Activated CD8-positive, alpha-beta memory T cell treated with anti-CD3 and anti-CD28 coated beads, Interleukin-2, amount 50 U/mL, for 24 hours (primary cell): ENCODE measurements around the gene WFIKKN1.

Experiments used
- DNase-seq: peaks from one replicate; pipeline ENCODE4 v3.0.0-alpha.2; 2020; ENCODE audit errors: extremely low read depth

WFIKKN1 gene

DNA sequence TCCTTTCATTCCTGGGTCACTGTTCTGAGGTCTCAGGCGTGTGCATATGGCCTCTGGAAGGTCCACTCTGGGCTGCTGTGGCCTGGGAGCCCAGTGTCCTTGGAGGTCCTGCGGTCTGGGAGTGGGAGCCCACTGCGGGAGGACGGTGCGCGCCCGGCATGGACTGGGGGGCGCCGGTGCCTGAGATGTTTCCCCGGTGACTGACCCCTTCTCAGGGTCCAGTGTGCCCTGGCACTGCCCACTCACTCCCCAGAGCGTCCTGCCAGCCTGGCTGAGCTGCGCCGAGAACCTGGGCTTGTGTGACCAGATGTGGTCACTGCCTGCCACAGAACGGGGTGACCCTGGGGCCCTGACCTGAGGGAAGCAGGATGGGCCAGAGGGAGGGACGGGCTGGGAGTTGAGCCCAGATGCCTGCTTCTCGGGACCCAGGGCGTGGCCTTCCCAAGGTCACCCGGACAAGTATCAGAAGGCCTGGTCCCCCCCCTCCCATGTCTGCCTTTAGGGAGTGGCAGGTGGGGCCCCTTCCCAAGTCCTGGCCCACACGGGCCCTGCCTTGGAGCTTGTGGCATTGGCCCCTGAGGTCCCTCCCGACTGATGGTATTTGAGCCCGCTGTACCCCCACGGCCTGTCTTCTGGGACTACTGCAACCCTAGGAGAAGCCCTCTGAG is 43.6 kb downstream of the WFIKKN1 start:
- no peak for DNase-seq

DNA sequence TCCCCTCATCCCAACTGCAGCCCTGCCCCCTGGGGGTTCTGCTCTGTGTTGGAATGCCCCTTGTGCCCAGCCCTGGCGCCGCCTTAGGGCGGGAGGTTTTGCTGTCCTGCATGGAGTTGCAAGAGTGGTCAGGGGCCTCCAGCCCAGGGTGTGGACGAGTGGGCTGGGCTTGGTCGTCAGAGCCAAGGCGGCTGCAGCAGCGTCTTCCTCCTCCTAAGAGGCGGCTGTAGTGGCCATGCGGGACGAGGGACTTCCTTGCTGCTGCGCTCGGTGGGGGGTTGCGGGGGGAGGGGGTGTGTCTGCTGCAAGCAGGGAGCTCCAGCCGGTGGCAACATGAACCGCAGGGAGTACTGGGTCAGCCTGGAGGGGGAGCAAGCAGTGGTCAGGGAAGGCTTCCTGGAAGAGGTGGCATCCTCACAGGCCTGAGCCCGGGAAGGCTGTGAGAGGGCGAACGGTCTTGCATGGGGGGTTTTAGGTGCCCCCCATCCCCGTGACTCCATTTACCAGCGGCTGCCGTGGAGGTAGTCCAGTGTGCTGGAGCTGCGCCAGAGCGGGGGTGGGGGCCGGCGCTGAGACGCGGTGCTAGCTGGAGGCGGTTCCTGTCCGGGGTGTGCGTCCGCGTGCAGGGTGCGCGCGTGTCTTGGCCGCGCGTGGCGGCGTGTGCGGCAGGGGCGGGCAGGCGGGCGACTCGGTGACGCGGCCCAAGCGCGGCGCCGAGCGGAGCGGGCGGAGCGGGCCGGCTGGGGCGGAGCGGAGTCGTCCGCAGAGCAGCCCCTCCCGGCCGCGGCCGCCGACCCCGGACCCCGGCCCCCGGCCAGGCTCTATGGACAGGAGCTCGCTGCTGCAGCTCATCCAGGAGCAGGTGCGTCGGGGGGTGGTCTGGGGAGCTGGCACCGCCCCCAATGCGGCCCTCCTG is 44.4 kb downstream of the WFIKKN1 start, which contains the start of gene RHBDL1:
Gene RHBDL1, plus strand, starts transcription at position 704 of the 916 bp plus-strand sequence. Its CDS starts 120 bp downstream, at position 824.
- DNase-seq = no peak

DNA sequence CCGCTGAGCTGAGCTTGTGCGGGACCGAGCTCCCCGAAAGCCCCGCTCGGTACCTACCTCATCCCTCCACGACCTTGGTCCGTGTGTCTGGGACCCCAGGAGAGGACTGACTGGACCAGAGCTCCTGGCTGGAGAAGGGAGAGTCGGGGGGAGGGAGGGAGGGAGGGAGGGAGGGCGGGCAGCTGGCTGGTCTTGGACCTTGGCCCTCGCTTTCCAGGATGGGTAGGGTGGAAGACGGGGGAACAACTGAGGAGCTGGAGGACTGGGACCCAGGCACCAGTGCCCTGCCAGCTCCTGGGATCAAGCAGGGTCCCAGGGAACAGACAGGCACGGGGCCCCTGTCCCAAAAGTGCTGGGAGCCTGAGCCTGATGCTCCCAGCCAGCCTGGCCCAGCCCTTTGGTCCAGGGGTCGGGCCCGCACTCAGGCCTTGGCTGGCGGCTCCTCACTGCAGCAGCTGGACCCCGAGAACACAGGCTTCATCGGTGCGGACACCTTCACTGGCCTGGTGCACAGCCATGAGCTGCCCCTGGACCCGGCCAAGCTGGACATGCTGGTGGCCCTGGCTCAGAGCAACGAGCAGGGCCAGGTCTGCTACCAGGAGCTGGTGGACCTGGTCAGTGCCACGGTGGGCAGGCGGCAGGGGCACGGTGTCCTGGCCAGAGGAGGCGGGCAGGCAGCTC is 45.2 kb downstream of the WFIKKN1 start:
- DNase-seq = no peak

DNA sequence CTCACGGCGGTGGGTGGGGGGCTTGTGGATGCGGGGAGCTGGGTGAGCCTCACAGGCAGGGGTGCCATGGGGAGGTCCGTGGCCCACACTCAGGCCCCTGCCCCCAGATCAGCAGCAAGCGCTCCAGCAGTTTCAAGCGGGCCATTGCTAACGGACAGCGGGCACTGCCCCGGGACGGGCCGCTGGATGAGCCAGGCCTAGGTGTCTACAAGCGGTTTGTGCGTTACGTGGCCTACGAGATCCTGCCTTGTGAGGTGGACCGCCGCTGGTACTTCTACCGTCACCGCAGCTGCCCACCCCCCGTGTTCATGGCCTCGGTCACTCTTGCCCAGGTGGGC is 45.7 kb downstream of the WFIKKN1 start:
- DNase-seq = no peak

DNA sequence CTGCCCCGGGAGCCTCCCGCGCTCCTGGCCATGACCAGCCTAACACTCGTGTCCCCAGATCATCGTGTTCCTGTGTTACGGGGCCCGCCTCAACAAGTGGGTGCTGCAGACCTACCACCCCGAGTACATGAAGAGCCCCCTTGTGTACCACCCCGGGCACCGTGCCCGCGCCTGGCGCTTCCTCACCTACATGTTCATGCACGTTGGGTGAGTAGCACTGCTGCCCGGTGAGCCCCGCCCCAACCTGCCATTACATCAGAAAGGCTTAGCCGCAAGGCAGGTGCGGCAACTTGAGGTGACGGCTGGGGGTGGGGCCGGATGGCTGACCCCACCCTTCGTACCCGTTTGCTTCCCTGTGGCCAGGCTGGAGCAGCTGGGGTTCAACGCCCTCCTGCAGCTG is 46.1 kb downstream of the WFIKKN1 start:
- DNase-seq = no peak

DNA sequence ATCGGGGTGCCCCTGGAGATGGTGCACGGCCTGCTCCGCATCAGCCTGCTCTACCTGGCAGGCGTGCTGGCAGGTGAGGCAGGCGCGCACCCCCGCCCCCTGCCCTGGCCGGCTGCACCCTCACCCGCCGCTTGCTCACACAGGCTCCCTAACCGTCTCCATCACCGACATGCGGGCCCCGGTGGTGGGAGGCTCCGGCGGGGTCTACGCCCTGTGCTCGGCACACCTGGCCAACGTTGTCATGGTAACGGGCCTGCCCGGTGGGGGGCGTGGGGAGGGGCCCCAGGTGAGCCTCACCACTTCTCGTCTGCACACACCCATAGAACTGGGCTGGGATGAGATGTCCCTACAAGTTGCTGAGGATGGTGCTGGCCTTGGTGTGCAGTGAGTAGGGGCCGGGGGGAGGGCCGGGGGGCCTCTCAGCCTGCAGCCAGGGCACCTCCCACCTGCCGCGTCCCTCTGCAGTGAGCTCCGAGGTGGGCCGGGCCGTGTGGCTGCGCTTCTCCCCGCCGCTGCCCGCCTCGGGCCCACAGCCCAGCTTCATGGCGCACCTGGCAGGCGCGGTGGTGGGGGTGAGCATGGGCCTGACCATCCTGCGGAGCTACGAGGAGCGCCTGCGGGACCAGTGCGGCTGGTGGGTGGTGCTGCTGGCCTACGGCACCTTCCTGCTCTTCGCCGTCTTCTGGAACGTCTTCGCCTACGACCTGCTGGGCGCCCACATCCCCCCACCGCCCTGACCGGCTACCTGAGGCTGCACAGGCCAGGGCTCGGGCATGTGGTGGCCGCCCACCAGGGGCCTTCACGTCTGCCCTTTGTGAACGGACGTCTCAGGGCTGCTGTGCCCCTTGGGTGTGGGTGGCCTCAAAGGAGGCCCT is 46.8 kb downstream of the WFIKKN1 start:
- no peak for DNase-seq

DNA sequence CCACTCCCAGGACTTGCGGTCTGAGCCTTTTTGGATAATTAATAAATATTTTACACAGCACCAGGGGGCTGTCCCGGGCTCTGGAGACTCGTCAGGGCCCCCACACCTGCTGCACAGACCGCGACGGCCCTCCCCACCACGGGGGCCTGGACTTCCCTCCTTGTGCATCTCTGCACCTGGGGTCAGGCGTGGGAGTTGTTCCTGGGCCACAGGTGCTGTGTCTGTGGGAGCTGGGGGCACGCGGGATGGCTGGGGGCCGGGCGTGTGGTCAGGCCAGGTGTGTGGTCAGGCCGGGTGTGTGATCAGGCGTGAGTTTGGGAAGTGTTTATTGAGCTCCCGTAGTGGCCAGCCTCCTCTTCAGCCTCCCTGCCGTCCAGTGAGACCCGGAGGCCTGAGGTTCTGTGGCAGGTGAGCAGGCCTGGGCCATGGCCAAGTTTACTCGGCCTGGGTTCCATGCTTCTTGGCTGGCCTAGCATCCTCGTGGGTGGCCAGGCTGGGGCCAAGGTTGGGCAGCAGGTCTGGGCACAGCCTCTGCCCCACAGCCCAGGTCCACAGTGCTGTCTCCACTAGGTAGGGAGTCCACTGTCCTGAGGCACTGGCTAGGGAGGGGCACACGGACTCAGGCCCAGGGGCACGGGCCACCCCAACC is 47.5 kb downstream of the WFIKKN1 start:
- DNase-seq = no peak

DNA sequence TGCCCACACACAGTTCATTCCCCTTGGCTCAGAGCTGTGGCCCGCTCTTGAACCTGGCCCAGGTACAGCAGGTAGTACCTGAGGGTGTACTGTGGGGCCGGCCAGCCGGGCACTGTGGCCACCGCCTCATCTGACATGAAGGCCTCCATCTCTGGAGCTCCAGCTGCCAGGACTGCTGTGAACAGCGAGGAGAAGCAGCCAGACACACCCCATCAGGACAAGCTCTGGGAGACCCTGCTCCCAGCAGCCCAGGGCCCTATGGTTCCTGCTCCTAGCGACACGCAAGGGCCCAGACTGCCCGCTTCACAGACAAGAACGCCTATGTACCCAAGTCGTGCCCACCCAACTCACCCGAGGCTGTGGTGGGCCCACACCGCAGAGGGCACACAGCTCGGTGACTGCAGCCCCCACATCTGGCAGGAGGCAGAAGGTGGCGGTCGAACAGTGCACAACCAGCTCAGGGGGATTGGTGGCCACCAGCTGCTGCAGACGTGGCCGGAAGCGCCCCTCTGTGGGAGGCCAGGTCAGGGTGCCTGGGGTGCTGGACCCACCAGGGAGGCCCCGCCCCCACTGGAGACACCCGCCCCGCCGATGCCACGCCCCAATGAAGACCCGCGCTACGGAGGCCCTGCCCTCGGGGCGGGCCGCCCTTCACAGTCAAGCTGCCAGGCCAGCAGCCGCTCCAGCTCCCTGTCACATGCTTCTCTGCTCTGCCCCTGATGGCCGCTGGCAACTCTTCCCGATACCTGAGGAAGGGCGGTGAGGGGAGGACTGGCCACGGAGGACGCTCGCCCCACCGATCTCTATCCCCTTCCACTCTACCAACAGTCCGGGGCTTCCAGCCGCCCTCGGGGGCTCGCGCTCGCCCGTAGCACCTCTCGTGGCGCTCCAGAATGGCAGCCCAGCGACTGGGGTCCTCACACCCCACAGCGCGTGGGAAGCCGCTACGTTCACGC is 48.4 kb downstream of the WFIKKN1 start:
- no peak for DNase-seq

DNA sequence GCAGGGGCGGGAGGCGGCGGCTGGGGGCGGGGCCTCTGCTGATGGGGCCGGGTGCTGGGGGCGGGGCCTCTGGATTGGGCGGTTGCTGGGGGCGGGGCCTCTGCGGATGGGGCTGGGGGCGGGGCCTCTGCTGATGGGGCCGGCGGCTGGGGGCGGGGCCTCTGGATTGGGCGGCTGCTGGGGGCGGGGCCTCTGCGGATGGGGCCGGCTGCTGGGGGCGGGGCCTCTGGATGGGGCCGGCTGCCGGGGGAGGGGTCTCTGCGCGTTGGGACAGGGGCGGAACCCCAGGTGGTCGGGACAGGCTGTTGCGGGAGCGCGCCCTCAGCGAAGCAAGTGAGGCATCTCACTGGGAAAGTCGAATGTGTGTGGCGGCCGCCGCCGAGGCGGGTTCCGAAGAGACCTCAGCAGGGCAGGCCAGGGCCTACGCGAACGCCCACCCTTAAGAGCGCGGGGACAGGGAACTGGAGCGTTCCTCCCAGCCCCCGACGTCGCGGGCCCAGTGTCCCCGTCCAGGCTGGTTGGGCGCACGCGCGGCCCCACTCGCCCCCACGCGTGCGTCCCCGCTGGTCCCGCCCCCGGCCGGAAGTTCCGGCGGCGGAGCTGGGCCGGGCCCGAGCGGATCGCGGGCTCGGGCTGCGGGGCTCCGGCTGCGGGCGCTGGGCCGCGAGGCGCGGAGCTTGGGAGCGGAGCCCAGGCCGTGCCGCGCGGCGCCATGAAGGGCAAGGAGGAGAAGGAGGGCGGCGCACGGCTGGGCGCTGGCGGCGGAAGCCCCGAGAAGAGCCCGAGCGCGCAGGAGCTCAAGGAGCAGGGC is 49.2 kb downstream of the WFIKKN1 start, which contains the start of gene STUB1:
Gene STUB1, plus strand, starts transcription at position 597 of the 811 bp plus-strand sequence. Its CDS starts 116 bp downstream, at position 713.
- peak; percentile 76 for DNase-seq

DNA sequence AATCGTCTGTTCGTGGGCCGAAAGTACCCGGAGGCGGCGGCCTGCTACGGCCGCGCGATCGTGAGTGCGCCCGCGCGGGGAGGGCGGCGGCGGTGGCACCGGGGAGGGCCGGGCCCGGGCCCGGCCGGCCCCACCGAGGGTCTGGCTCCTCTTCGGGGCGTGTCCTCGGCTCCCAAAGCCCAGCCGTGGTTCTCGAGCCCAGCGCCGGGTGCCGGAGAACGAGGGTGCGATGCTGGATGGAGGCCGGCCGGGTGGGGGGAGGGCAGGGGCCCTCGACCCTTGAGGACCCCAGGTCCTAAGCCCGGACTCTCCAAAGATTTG is 49.8 kb downstream of the WFIKKN1 start:
- DNase-seq = no peak

DNA sequence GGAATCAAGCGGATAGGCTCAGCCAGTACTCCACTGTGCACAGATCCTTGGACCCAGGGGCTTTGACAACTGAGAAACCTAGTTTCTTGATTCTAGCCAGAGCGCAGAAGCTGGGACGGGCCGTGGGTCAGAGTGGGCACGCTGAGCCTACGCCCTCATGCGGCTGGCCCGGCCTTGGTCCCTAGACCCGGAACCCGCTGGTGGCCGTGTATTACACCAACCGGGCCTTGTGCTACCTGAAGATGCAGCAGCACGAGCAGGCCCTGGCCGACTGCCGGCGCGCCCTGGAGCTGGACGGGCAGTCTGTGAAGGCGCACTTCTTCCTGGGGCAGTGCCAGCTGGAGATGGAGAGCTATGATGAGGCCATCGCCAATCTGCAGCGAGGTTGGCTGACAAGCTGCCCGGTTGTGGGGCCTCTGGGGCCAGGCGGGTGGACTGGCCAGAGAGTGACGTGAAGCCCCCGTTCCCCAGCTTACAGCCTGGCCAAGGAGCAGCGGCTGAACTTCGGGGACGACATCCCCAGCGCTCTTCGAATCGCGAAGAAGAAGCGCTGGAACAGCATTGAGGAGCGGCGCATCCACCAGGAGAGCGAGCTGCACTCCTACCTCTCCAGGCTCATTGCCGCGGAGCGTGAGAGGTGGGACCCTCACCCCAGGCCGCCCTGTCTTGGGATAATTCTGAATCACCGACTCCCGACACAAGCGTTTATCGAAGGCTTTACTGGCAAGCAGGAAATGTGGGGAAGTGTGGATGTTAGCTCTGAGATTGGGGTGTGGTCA is 50.4 kb downstream of the WFIKKN1 start:
- no peak for DNase-seq

DNA sequence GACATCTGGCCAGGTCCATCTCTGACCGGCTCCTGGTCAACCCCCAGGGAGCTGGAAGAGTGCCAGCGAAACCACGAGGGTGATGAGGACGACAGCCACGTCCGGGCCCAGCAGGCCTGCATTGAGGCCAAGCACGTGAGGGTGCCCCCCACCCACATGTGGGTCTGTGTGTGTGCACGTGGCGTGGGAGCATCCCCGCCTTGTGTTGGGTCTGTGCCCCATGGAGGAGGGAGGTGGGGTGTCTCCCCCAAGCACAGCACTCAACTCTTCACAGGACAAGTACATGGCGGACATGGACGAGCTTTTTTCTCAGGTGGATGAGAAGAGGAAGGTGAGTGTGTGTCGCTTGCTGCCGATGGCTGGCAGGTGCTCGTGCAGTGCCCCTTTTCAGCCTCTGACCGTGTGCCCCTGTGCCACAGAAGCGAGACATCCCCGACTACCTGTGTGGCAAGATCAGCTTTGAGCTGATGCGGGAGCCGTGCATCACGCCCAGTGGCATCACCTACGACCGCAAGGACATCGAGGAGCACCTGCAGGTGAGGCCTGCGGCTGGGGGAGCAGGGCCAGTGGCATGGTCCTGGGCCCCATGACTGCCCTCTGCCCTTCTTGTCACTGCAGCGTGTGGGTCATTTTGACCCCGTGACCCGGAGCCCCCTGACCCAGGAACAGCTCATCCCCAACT is 51.1 kb downstream of the WFIKKN1 start:
- no peak for DNase-seq

DNA sequence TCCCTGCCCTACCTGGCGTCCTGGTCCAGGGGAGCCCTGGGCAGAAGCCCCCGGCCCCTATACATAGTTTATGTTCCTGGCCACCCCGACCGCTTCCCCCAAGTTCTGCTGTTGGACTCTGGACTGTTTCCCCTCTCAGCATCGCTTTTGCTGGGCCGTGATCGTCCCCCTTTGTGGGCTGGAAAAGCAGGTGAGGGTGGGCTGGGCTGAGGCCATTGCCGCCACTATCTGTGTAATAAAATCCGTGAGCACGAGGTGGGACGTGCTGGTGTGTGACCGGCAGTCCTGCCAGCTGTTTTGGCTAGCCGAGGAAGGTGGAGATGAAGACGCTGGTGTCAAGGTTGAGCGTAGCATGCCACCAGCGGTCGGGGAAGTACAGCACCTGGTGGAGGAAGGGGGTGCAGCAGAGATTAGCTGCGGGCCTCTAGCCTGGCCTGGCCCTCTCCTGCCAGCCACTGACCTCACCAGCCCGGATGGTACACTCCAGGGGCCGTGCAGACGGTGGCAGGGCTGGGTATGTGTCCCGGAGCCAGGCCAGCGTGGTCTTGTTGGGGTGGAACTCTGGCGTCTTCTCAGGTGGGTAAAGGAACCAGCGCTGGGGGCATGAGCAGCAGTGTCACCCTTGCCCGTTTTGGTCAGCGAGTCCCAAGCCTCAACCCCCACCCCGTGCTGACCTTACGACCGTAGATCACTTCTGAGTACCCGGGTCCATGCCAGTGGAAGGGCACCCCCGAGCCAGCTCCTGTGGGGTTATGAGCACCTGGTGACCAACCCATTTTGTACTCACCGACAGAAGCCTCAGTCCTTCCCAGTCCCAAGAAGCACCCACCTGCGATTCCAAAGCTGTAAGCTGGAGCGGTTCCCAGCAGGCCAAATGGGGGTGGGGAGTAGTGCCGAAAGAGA is 52.0 kb downstream of the WFIKKN1 start:
- no peak for DNase-seq

DNA sequence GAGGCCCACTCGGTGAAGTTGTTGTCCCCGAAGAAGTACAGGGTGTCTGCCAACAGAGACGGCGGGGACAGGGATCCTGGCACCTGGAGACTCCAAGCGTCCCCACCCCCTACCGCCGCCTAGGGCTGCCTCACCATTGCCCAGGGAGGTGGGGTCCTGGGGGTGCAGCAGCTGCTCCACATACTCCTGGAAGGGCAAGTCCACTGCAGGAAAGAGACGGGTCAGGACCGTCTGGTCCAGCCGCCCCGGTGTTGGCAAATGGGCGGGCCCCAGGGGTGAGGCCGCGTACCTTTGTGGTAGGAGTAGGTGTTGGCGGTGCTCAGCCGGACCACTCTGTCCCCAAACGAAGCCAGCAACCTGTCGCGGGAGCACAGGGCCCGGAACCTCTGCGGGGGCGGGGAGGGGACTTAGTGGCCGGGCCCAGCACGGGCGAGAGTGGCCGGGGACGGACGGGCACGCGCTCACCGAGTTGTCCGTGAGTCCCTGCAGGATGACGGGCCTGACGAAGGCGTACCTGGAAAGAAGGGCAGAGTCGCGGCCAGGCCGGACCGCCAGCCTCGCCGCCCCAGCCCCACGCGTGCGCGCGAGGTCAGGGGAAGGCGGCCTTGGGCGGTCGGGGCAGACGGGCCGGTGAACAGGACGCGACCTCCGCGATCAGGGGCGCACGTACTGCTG is 52.7 kb downstream of the WFIKKN1 start:
- no peak for DNase-seq
